Pancreas (tissue), 10 donors: Measurements from ENCODE around the gene PPP1R10. TPM values are rescaled to one million over a fixed set of nuclear protein-coding genes. Genes with fewer than 3 reads are reported as not detected.

Source experiments
- ATAC-seq, 4 donors: fragments of 200-7000 bp; cut with Tn5 transposase; one replicate each; pipeline versions ENCODE4 v1.8.0 to v1.9.1; 2020; ENCODE audit warnings: mild to moderate bottlenecking in 4 of 4, moderate library complexity in 4 of 4
- DNase-seq, 6 donors: peaks; one replicate each; pipeline ENCODE4 v3.0.0-alpha.2; 2020
- FAIRE-seq: peaks from 2 replicates; lab custom pipeline; 2012; peaks lifted over from hg19 to GRCh38; lab: Jason Lieb, UNC
- H3K27ac ChIP-seq, 4 donors: fragments of 200-600 bp; sonication (generic); 1 replicate in 3 of 4; 2 replicates in 1 of 4; pipeline versions ENCODE4 v1.5.0 to v1.8.0; 2020
- H3K27me3 ChIP-seq, 4 donors: fragments of 200-600 bp; one replicate each; pipeline ENCODE4 v1.8.0; 2021
- H3K36me3 ChIP-seq, 3 donors: fragments of 200-600 bp; sonication (generic) in 1 of 3; one replicate each; pipeline versions ENCODE4 v1.5.0 to v1.8.0; 2020 to 2021
- H3K4me1 ChIP-seq, 3 donors: fragments of 200-600 bp; one replicate each; pipeline ENCODE4 v1.8.0; 2021
- H3K4me3 ChIP-seq, 4 donors: fragments of 200-600 bp; sonication (generic) in 2 of 4; one replicate each; pipeline versions ENCODE4 v1.5.0 to v1.8.0; 2020 to 2021
- H3K9me3 ChIP-seq, 4 donors: fragments of 200-600 bp; one replicate each; pipeline ENCODE4 v1.8.0; 2021
- CTCF ChIP-seq, 4 donors: fragments of 200-600 bp; sonication (generic) in 3 of 4; IDR thresholded peaks; one replicate each; pipeline versions ENCODE4 v1.5.0 to v1.8.0; 2021; ENCODE audit warnings: antibody characterized with exemption in 4 of 4
- WGBS, 2 donors: extraction: QIAGEN DNeasy Blood & Tissue Kit; methylation state at CpG; one replicate each; pipeline ENCODE4 v1.1.7; 2013; 5-methylcytosine and 5-hydroxymethylcytosine counted together
- intact Hi-C, 3 donors: fragments of 100-400 bp; cut with DNase I; formaldehyde crosslinking; loops; one replicate each; pipeline versions ENCODE4 v1.11.1 to v1.14.2; 2022
- polyA plus RNA-seq, 2 donors: library from polyadenylated mRNA; stranded (reverse); fragments of 200-250 nt; gene quantifications; one replicate each; pipeline ENCODE4 v1.2.3, GENCODE V29; 2013
- total RNA-seq, 6 donors: library from RNA; stranded (reverse); fragmentation: NEBNext Ultra II Directional in 4 of 6; extraction: Animal tissue kit (Norgen Biotek cat#: 25700) in 4 of 6; gene quantifications; one replicate each; pipeline versions ENCODE4 v1.2.1 to v1.2.4, GENCODE V29; 2021 to 2023
- donor health status: healthy with polysubstance abuse.
- donor health status: DM: no; HTN: no; CAD: no; lungs with moderate emphysema.
- donor health status: DM: no; HTN: no; CAD: no.
- donor health status: control.
- donor health status: control.
- donor health status: Bipolar disorder and iron deficiency.
- donor health status: DM: yes; HTN: yes; CAD: no.
- donor health status: DM: no; HTN: no; CAD: no.
- donor health status: DM: no; HTN: no; CAD: no.
- donor health status: DM: yes; HTN: yes; CAD: no.

PPP1R10 gene
- total and polyA plus RNA-seq, 8 donors = 25.1 to 57.9 (median 38.2) TPM

- no peak for TF ChIP-seq CTCF (IDR thresholded peaks at IDR 0.05)
- ATAC-seq (peak; percentile 76 to 86 (median 80)), DNase-seq (peak; percentile 82 to 90 (median 87)), FAIRE-seq (no peak)
- peaks cover 0 to 20% (median 4%) of the 10 kb centered on the region in 3 donors for H3K36me3 ChIP-seq
- H3K9me3 ChIP-seq = no peaks in the 10 kb centered on the region
- H3K4me1 ChIP-seq = peaks cover 4 to 11% (median 6%) of the 10 kb centered on the region in 3 donors
- peak within 1 kb of the TSS; percentile 95 to 97 (median 96) for H3K27ac ChIP-seq
- H3K27me3 ChIP-seq = no peaks in the 10 kb centered on the region
- intact Hi-C loops = no loop called here
- peak within 1 kb of the TSS; percentile 83 to 97 (median 96) for H3K4me3 ChIP-seq
- 0% methylated on average over 42 of the region's 42 CpGs for WGBS, 2 donors
These were observed 59.9 kb downstream of the PPP1R10 start, which contains the start of gene PRR3 for GRCh38 chr6:30556906-30557682. Gene PRR3, plus strand, starts transcription at chr6:30557295. Its CDS starts 50 bp downstream, at chr6:30557345.

GRCh38 chr6:30556066-30556905 is 60.8 kb downstream of the PPP1R10 start, which contains the start of gene GNL1:
Gene GNL1, minus strand, starts transcription at chr6:30556489. Its CDS starts 286 bp downstream, at chr6:30556203.
- Histone ChIP-seq H3K4me3 (peak within 1 kb of the TSS; percentile 83 to 97 (median 96)), H3K27ac (peak within 1 kb of the TSS; percentile 95 to 97 (median 96)), H3K36me3 (peaks cover 0 to 27% (median 7%) of the 10 kb centered on the region in 3 donors), H3K27me3 (no peaks in the 10 kb centered on the region), H3K4me1 (peaks cover 4 to 11% (median 6%) of the 10 kb centered on the region in 3 donors), H3K9me3 (no peaks in the 10 kb centered on the region)
- DNase-seq (peak; percentile 96 to 99 (median 98)), FAIRE-seq (no peak), ATAC-seq (peak; percentile 92 to 97 (median 93))
- no peak for TF ChIP-seq CTCF (IDR thresholded peaks at IDR 0.05)
- 0 to 1% methylated on average over 62 to 71 of the region's 71 CpGs for WGBS, 2 donors
- intact Hi-C loops = no loop called here

- intact Hi-C loops = no loop called here
- Histone ChIP-seq H3K4me1 (peaks cover 4 to 11% (median 6%) of the 10 kb centered on the region in 3 donors), H3K36me3 (peaks cover 0 to 27% (median 7%) of the 10 kb centered on the region in 3 donors), H3K4me3 (peak overlapping the region; percentile 83 to 97 (median 96)), H3K27ac (peak overlapping the region; percentile 95 to 97 (median 96)), H3K9me3 (no peaks in the 10 kb centered on the region), H3K27me3 (no peaks in the 10 kb centered on the region)
- DNase-seq (peak in 2 of 6 donors; percentile 75 to 85), FAIRE-seq (no peak), ATAC-seq (no peak)
- no peak for TF ChIP-seq CTCF (IDR thresholded peaks at IDR 0.05)
- WGBS, 2 donors = 0 to 1% methylated on average over 13 to 15 of the region's 15 CpGs
These were observed 61.3 kb downstream of the PPP1R10 start for GRCh38 chr6:30555816-30556065.

- Histone ChIP-seq H3K4me1 (peaks cover 4 to 11% (median 6%) of the 10 kb centered on the region in 3 donors), H3K4me3 (peak overlapping the region; percentile 83 to 97 (median 96)), H3K27me3 (no peaks in the 10 kb centered on the region), H3K9me3 (no peaks in the 10 kb centered on the region), H3K36me3 (peaks cover 0 to 27% (median 7%) of the 10 kb centered on the region in 3 donors), H3K27ac (peak overlapping the region; percentile 95 to 97 (median 96))
- peak; percentile 8 to 10 (median 9) for ATAC-seq
- no peak for TF ChIP-seq CTCF (IDR thresholded peaks at IDR 0.05)
- intact Hi-C loops = no loop called here
- peak in 4 of 6 donors; percentile 60 to 77 (median 72) for DNase-seq
- WGBS, 2 donors = 14 to 16% methylated on average over 34 of the region's 34 CpGs
- FAIRE-seq = no peak
These were observed 61.9 kb downstream of the PPP1R10 start for GRCh38 chr6:30554962-30555815.
